Cardiac muscle cell (in vitro differentiated cells and primary cell): ENCODE results near the gene TSHZ3. TPM values are rescaled to one million over a fixed set of nuclear protein-coding genes. Genes with fewer than 3 reads are reported as not detected.
A peak's percentile ranks its signal among the peaks of the same experiment; 100 is the strongest.

ENCODE experiments used
- DNase-seq, 2 donors: peaks; one replicate each; pipeline versions ENCODE4 v3.0.0 to v3.0.0-alpha.2; 2010 to 2017; ENCODE audit warnings: low read depth in 1 of 2, low spot score in 1 of 2
- H3K27ac ChIP-seq: fragments of 200-600 bp; sonication (generic); 2 replicates; pipeline ENCODE4 v1.5.1; 2016
- H3K27me3 ChIP-seq: fragments of 200-600 bp; sonication (generic); 2 replicates; pipeline ENCODE4 v1.6.0; 2016; ENCODE audit warnings: control low read depth
- H3K36me3 ChIP-seq: fragments of 200-600 bp; sonication (generic); 2 replicates; pipeline ENCODE4 v1.5.1; 2016; ENCODE audit warnings: control low read depth
- H3K4me1 ChIP-seq: fragments of 200-600 bp; sonication (generic); 2 replicates; pipeline ENCODE4 v1.8.1; 2017; ENCODE audit warnings: low read depth, mild to moderate bottlenecking, mixed run types
- H3K4me3 ChIP-seq: fragments of 200-600 bp; sonication (generic); 2 replicates; pipeline ENCODE4 v1.5.1; 2016; ENCODE audit warnings: mild to moderate bottlenecking
- H3K9me3 ChIP-seq: fragments of 200-600 bp; sonication (generic); 2 replicates; pipeline ENCODE4 v1.5.1; 2017; ENCODE audit warnings: low read depth, mild to moderate bottlenecking, control low read depth
- CTCF ChIP-seq: IDR thresholded peaks from 2 replicates; pipeline ENCODE4 v1.5.1; 2012; ENCODE audit warnings: low read depth, mild to moderate bottlenecking, low read length
- polyA plus RNA-seq: library from polyadenylated mRNA; unstranded; fragments of >200 nt; fragmentation: Nextera tagmentation; extraction: Ambion mirVana; gene quantifications from 2 replicates; pipeline ENCODE4 v1.2.1, GENCODE V29; 2016
- total RNA-seq: library from RNA; depleted of rRNA; stranded (reverse); fragments of >200 nt; gene quantifications from 2 replicates; pipeline ENCODE4 v1.2.3, GENCODE V29; 2016

The TSHZ3 gene
- total and polyA plus RNA-seq, 2 experiments from 2014 or later = 0.57 to 1.7 TPM

GRCh38 chr19:31354799-31355664 is 5.8 kb upstream of the TSHZ3 start:
- peaks cover 5% of the 10 kb centered on the region for H3K4me1 ChIP-seq

GRCh38 chr19:31354316-31354715 is 5.1 kb upstream of the TSHZ3 start:
- Histone ChIP-seq H3K9me3 (no peaks in the 10 kb centered on the region), H3K4me1 (peaks cover 5% of the 10 kb centered on the region), H3K36me3 (no peaks in the 10 kb centered on the region), H3K27me3 (peaks cover 83% of the 10 kb centered on the region), H3K27ac (no peak overlapping the region), H3K4me3 (no peak overlapping the region)
- DNase-seq = no peak
- no peak for TF ChIP-seq CTCF

More at GRCh38 chr19:31354799-31355664, 5.8 kb upstream of the TSHZ3 start:
- no peaks in the 10 kb centered on the region for H3K36me3 ChIP-seq
- H3K27ac ChIP-seq = no peak overlapping the region
- no peak overlapping the region for H3K4me3 ChIP-seq
- peaks cover 90% of the 10 kb centered on the region for H3K27me3 ChIP-seq
- no peak for TF ChIP-seq CTCF
- H3K9me3 ChIP-seq = no peaks in the 10 kb centered on the region
- no peak for DNase-seq

- no peaks in the 10 kb centered on the region for H3K36me3 ChIP-seq
- H3K27ac ChIP-seq = no peak overlapping the region
- TF ChIP-seq CTCF = no peak
- no peak overlapping the region for H3K4me3 ChIP-seq
- H3K27me3 ChIP-seq = peaks cover 83% of the 10 kb centered on the region
- no peak for DNase-seq
- H3K9me3 ChIP-seq = no peaks in the 10 kb centered on the region
- H3K4me1 ChIP-seq = peaks cover 5% of the 10 kb centered on the region
Measured at GRCh38 chr19:31353833-31354232, 4.6 kb upstream of the TSHZ3 start.

DNA sequence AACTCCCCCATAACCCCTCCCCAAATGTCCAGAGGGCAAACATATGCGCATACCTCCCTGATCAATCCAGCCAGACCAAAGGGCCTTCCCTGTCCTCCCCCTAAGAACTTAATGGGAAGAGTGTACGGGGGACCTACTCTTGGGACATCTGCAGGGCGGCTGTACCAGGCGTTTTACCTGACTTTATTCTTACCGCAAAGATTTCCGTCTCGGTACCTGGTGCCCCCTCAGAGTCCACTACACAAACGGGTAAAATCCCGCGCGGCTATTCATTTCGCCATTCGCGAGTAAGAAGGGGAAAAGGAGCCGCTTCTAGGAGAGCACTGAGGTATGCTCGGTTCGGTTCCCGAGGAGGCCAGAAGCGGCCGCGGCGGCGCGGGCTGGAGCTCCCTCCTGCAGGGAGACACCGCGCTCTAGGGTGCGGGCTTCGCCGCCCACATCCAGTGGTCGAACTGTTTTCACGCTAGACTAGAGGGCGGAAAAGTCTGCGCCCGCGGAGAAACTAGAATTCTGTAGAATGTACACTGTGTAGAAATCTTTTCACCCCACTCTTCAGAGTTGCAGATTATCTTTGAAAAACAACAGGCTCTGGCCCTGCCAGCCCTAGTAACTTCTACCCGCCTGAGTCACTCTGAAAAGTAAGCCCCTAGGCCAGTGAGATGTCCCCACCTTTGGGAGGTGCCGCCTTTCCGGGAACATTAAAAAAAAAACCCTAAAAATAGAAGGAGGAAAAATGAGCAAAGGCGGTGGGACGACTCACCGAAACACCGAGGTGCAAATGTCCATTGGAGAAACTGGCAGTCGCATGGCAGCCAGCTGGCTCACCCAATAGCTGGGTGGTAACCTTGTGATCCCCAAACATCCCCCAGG is 3.8 kb upstream of the TSHZ3 start:
- Histone ChIP-seq H3K4me3 (no peak overlapping the region), H3K4me1 (peaks cover 5% of the 10 kb centered on the region), H3K27ac (no peak overlapping the region), H3K36me3 (no peaks in the 10 kb centered on the region), H3K9me3 (no peaks in the 10 kb centered on the region), H3K27me3 (peaks cover 83% of the 10 kb centered on the region)
- DNase-seq = no peak
- TF ChIP-seq CTCF = no peak

- H3K27me3 ChIP-seq = peaks cover 83% of the 10 kb centered on the region
- no peak overlapping the region for H3K27ac ChIP-seq
- peak overlapping the region; percentile 93 for H3K4me3 ChIP-seq
- H3K9me3 ChIP-seq = no peaks in the 10 kb centered on the region
- TF ChIP-seq CTCF = no peak
- no peak for DNase-seq
- no peaks in the 10 kb centered on the region for H3K36me3 ChIP-seq
- peaks cover 5% of the 10 kb centered on the region for H3K4me1 ChIP-seq
Measured at GRCh38 chr19:31352296-31352781, 3.1 kb upstream of the TSHZ3 start.
